CD4-positive, alpha-beta T cell (primary cell): Measurements from ENCODE around the gene ENTR1. TPM values are rescaled to one million over a fixed set of nuclear protein-coding genes. Genes with fewer than 3 reads are reported as not detected.

Experiments used
- ATAC-seq: fragments of 200-7000 bp; cut with Tn5 transposase; one replicate; pipeline ENCODE4 v1.10.0; 2022; ENCODE audit warnings: mild to moderate bottlenecking; ENCODE audit not compliant: poor library complexity
- CTCF ChIA-PET: fragments of 350-600 bp; sonication (Branson Sonifier 250); formaldehyde crosslinking; loops from one replicate; lab custom pipeline; 2021; ENCODE audit warnings: antibody characterized with exemption, inconsistent platforms; lab: Charles Lee
- POLR2A ChIA-PET: fragments of 350-600 bp; sonication (Branson Sonifier 250); formaldehyde crosslinking; loops from one replicate; lab custom pipeline; 2021; ENCODE audit warnings: antibody characterized with exemption, inconsistent platforms; lab: Charles Lee
- DNase-seq, 14 experiments: peaks; one replicate each; pipeline ENCODE4 v3.0.0-alpha.2; 2013 to 2020; ENCODE audit warnings: mixed read lengths in 2 of 14
- H3K27ac ChIP-seq, 2 donors: one replicate each; pipeline versions ENCODE4 v1.5.1 to v1.7.0; 2013; ENCODE audit warnings: low read length in 2 of 2, low read depth in 1 of 2, mild to moderate bottlenecking in 1 of 2
- H3K27me3 ChIP-seq, 2 experiments: 1 replicate in 1 of 2; 2 replicates in 1 of 2; pipeline versions ENCODE4 v1.6.1 to v1.7.0; 2013; ENCODE audit warnings: low read length in 2 of 2, control low read depth in 1 of 2, mild to moderate bottlenecking in 1 of 2, moderate library complexity in 1 of 2; ENCODE audit not compliant: insufficient read depth in 2 of 2, control insufficient read depth in 1 of 2
- H3K36me3 ChIP-seq: one replicate; pipeline ENCODE4 v1.6.1; 2013; ENCODE audit warnings: low read length, control low read depth; ENCODE audit not compliant: insufficient read depth
- H3K4me1 ChIP-seq: one replicate; pipeline ENCODE4 v1.6.1; 2013; ENCODE audit warnings: low read length, control low read depth; ENCODE audit not compliant: insufficient read depth
- H3K4me3 ChIP-seq: one replicate; pipeline ENCODE4 v1.5.1; 2013; ENCODE audit warnings: mild to moderate bottlenecking, low read length, moderate library complexity
- H3K9me3 ChIP-seq, 2 experiments: 1 replicate in 1 of 2; 2 replicates in 1 of 2; pipeline versions ENCODE4 v1.6.1 to v1.7.0; 2013; ENCODE audit warnings: low read length in 2 of 2, mild to moderate bottlenecking in 2 of 2, control low read depth in 1 of 2, moderate library complexity in 1 of 2; ENCODE audit not compliant: control insufficient read depth in 1 of 2, insufficient read depth in 1 of 2
- H3K27ac Mint-ChIP-seq: one replicate; pipeline ENCODE4 v1.8.0; 2020; ENCODE audit warnings: mixed read lengths
- H3K27me3 Mint-ChIP-seq: one replicate; pipeline ENCODE4 v1.8.0; 2021; ENCODE audit warnings: mixed read lengths
- H3K36me3 Mint-ChIP-seq: one replicate; pipeline ENCODE4 v1.8.0; 2021; ENCODE audit warnings: low read depth, mixed read lengths
- H3K4me1 Mint-ChIP-seq: one replicate; pipeline ENCODE4 v1.8.0; 2021; ENCODE audit warnings: low read depth, mixed read lengths
- H3K4me3 Mint-ChIP-seq: one replicate; pipeline ENCODE4 v1.8.0; 2020; ENCODE audit warnings: mild to moderate bottlenecking, mixed read lengths
- H3K9me3 Mint-ChIP-seq: one replicate; pipeline ENCODE4 v1.8.0; 2020; ENCODE audit warnings: mixed read lengths
- CTCF ChIP-seq: fragments of 200-600 bp; IDR thresholded peaks from one replicate; pipeline ENCODE4 v1.8.0; 2022; ENCODE audit warnings: antibody characterized with exemption, mild to moderate bottlenecking
- intact Hi-C, 2 experiments: fragments of 100-400 bp; cut with DNase I in 1 of 2; cut with micrococcal nuclease in 1 of 2; formaldehyde crosslinking; loops; one replicate each; pipeline versions ENCODE4 v1.15.1 to v1.9.0; 2023 to 2025; cut with DNase I, micrococcal nuclease
- total RNA-seq, 174 experiments: library from RNA in 2 of 174; stranded (reverse) in 2 of 174; gene quantifications; one replicate each; pipeline ENCODE4 v1.2.3 and lab custom pipeline; 2021 to 2026

ENTR1 gene
- total RNA-seq, 2 experiments from 2014 or later, result 37.7 to 43.2 TPM

- no peak for ATAC-seq
- no peaks in the 10 kb centered on the region for H3K9me3 ChIP-seq
- DNase-seq, result peak in 1 of 14 experiments; percentile 27
- POLR2A ChIA-PET, result no interaction called here
- peaks cover 23% of the 10 kb centered on the region for H3K4me1 ChIP-seq
- Mint-ChIP-seq H3K4me3 (no peak overlapping the region), H3K27me3 (no peaks in the 10 kb centered on the region), H3K4me1 (peaks cover 18% of the 10 kb centered on the region), H3K36me3 (peaks cover 22% of the 10 kb centered on the region), H3K9me3 (no peaks in the 10 kb centered on the region), H3K27ac (no peak overlapping the region)
- H3K4me3 ChIP-seq, result no peak overlapping the region
- intact Hi-C loops, result no loop called here
- H3K27me3 ChIP-seq, result no peaks in the 10 kb centered on the region
- CTCF ChIA-PET, result no interaction called here
- peaks cover 23% of the 10 kb centered on the region for H3K36me3 ChIP-seq
- TF ChIP-seq CTCF, result no peak
- no peak overlapping the region for H3K27ac ChIP-seq
Observed at GRCh38 chr9:136433043-136433715, 22.8 kb upstream of the ENTR1 start.

- Mint-ChIP-seq H3K4me3 (no peak overlapping the region), H3K4me1 (peaks cover 13% of the 10 kb centered on the region), H3K9me3 (no peaks in the 10 kb centered on the region), H3K27ac (no peak overlapping the region), H3K36me3 (peaks cover 20% of the 10 kb centered on the region), H3K27me3 (no peaks in the 10 kb centered on the region)
- H3K36me3 ChIP-seq, result peaks cover 23% of the 10 kb centered on the region
- H3K27me3 ChIP-seq, result no peaks in the 10 kb centered on the region
- H3K27ac ChIP-seq, result no peak overlapping the region
- H3K9me3 ChIP-seq, result no peaks in the 10 kb centered on the region
- POLR2A ChIA-PET, result no interaction called here
- DNase-seq (no peak), ATAC-seq (no peak)
- no peak for TF ChIP-seq CTCF
- peaks cover 17% of the 10 kb centered on the region for H3K4me1 ChIP-seq
- no peak overlapping the region for H3K4me3 ChIP-seq
- intact Hi-C loops, result no loop called here
- CTCF ChIA-PET, result no interaction called here
Observed at GRCh38 chr9:136432591-136432990, 22.2 kb upstream of the ENTR1 start.

GRCh38 chr9:136431782-136432350, 21.5 kb upstream of the ENTR1 start:
- ChIA-PET CTCF (no interaction called here), POLR2A (no interaction called here)
- no peak overlapping the region for H3K4me3 Mint-ChIP-seq

More at GRCh38 chr9:136431782-136432350, 21.5 kb upstream of the ENTR1 start:
- ATAC-seq, result no peak
- H3K27me3 Mint-ChIP-seq, result no peaks in the 10 kb centered on the region
- no peaks in the 10 kb centered on the region for H3K9me3 Mint-ChIP-seq
- peaks cover 5% of the 10 kb centered on the region for H3K4me1 Mint-ChIP-seq
- H3K27me3 ChIP-seq, result no peaks in the 10 kb centered on the region
- peaks cover 20% of the 10 kb centered on the region for H3K36me3 Mint-ChIP-seq
- H3K4me1 ChIP-seq, result peaks cover 9% of the 10 kb centered on the region
- no peak for TF ChIP-seq CTCF
- DNase-seq, result no peak
- no peak overlapping the region for H3K4me3 ChIP-seq
- no peak overlapping the region for H3K27ac ChIP-seq
- intact Hi-C loops, result no loop called here
- peaks cover 23% of the 10 kb centered on the region for H3K36me3 ChIP-seq
- H3K27ac Mint-ChIP-seq, result no peak overlapping the region
- H3K9me3 ChIP-seq, result no peaks in the 10 kb centered on the region
